Lower leg skin (tissue), 4 donors: ENCODE results near the gene ANKUB1. TPM values are rescaled to one million over a fixed set of nuclear protein-coding genes. Genes with fewer than 3 reads are reported as not detected.

ENCODE experiments used
- DNase-seq, 2 donors: peaks; one replicate each; pipeline ENCODE4 v3.0.0-alpha.2; 2019; ENCODE audit warnings: low spot score in 2 of 2
- H3K4me3 ChIP-seq: fragments of 200-600 bp; sonication (generic); 2 replicates; pipeline ENCODE4 v1.5.1; 2017; ENCODE audit warnings: mild to moderate bottlenecking, low read depth; ENCODE audit not compliant: poor library complexity, severe bottlenecking
- POLR2A ChIP-seq, 2 donors: fragments of 450-650 bp; IDR thresholded peaks; one replicate each; pipeline ENCODE4 v1.6.1; 2016 to 2017; ENCODE audit warnings: antibody characterized with exemption in 2 of 2, mild to moderate bottlenecking in 1 of 2, moderate library complexity in 1 of 2
- WGBS, 2 donors: methylation state at CpG; one replicate each; pipeline ENCODE4 v1.1.5; 2018; 5-methylcytosine and 5-hydroxymethylcytosine counted together
- intact Hi-C: fragments of 100-400 bp; cut with DNase I; formaldehyde crosslinking; loops from one replicate; pipeline ENCODE4 v1.15.0; 2023; ENCODE audit warnings: low total_unique reads
- total RNA-seq, 4 donors: library from RNA; depleted of rRNA; stranded (reverse); fragments of >200 nt; gene quantifications; one replicate each; pipeline ENCODE4 v1.1.0, GENCODE V29; 2016
- TF ChIP-seq, protein P1 (sequence below), 3 donors: fragments of 450-650 bp; IDR thresholded peaks; one replicate each; pipeline ENCODE4 v1.5.1; 2016; ENCODE audit warnings: antibody characterized with exemption in 3 of 3, mild to moderate bottlenecking in 3 of 3, moderate library complexity in 2 of 3

ANKUB1 gene
- total RNA-seq, 4 donors from 2014 or later: not detected

DNA sequence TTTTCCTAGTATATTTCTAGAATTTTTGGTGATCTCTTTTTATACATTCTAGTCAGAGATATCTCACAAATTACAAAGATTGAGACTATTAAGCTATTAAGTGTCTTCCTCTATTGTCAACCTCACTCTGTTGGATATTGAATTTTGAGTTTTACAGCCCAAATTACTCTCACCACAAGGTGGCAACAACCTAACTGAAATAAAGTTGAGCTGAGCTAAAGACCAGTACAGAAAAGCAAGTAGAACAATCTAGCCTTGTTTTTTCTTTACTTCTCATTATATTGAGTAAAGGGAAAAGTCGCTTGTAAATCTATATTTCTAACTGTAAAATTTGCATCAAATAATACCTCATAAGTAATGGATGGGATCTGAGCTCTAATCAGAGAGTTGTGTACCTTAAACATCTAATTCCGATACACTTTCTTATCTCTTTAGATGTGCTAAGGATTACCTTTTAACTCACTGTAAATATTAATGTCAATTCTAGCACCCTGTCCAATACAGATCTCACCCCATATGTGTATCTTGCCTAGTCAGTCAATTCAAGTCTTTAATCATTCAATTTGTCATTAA, 26.5 kb downstream of the ANKUB1 start:
- intact Hi-C loops: no loop called here
- DNase-seq: no peak
- WGBS, 2 donors: 62 to 70% methylated on average over 2 of the region's 2 CpGs
- H3K4me3 ChIP-seq: no peak overlapping the region
- TF ChIP-seq, protein P1, sequence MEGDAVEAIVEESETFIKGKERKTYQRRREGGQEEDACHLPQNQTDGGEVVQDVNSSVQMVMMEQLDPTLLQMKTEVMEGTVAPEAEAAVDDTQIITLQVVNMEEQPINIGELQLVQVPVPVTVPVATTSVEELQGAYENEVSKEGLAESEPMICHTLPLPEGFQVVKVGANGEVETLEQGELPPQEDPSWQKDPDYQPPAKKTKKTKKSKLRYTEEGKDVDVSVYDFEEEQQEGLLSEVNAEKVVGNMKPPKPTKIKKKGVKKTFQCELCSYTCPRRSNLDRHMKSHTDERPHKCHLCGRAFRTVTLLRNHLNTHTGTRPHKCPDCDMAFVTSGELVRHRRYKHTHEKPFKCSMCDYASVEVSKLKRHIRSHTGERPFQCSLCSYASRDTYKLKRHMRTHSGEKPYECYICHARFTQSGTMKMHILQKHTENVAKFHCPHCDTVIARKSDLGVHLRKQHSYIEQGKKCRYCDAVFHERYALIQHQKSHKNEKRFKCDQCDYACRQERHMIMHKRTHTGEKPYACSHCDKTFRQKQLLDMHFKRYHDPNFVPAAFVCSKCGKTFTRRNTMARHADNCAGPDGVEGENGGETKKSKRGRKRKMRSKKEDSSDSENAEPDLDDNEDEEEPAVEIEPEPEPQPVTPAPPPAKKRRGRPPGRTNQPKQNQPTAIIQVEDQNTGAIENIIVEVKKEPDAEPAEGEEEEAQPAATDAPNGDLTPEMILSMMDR (IDR thresholded peaks at IDR 0.05): no peak
- TF ChIP-seq POLR2A (IDR thresholded peaks at IDR 0.05): no peak

GRCh38 chr3:149764302-149764701, 28.1 kb downstream of the ANKUB1 start:
- DNase-seq: no peak
- TF ChIP-seq, protein P1 (IDR thresholded peaks at IDR 0.05): no peak
- no peak for TF ChIP-seq POLR2A (IDR thresholded peaks at IDR 0.05)
- intact Hi-C loops: no loop called here
- 72 to 76% methylated on average over 1 of the region's 1 CpG for WGBS, 2 donors
- no peak overlapping the region for H3K4me3 ChIP-seq

DNA sequence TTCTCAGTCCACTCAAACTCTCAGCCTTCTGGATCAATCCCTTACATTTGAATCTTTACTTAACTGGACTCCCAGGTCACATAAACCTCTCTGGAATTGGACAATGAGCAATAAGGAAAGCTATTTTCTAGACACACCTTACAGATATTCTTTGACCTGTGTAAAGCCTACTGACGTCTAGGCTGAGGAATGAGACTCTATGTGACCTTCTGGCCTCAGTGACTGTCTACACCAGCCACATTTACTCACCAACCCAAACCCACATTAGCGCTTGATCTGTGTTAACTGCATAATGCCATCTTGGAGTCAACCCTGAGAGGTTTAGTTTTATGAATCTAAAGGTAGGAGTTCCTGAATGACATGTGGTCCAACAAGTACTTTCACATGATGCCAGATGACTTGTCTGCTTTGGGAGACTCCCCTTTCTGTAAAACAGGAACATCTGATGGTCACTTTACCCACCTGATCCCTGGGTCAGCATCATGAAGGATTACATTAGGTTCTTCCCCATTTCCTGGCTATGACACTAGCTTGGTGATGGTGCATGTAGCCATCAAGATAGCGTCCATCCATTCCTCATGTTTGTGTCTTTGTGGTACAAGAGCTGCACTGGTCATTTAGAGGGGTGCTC, 28.7 kb downstream of the ANKUB1 start:
- 70 to 87% methylated on average over 3 of the region's 3 CpGs for WGBS, 2 donors
- no peak for DNase-seq
- intact Hi-C loops: no loop called here
- H3K4me3 ChIP-seq: no peak overlapping the region
- no peak for TF ChIP-seq POLR2A (IDR thresholded peaks at IDR 0.05)
- TF ChIP-seq, protein P1 (IDR thresholded peaks at IDR 0.05): no peak

- no peak for DNase-seq
- H3K4me3 ChIP-seq: no peak overlapping the region
- intact Hi-C loops: no loop called here
- TF ChIP-seq POLR2A (IDR thresholded peaks at IDR 0.05): no peak
- TF ChIP-seq, protein P1 (IDR thresholded peaks at IDR 0.05): no peak
Observed at GRCh38 chr3:149753717-149754116, 38.6 kb downstream of the ANKUB1 start.

DNA sequence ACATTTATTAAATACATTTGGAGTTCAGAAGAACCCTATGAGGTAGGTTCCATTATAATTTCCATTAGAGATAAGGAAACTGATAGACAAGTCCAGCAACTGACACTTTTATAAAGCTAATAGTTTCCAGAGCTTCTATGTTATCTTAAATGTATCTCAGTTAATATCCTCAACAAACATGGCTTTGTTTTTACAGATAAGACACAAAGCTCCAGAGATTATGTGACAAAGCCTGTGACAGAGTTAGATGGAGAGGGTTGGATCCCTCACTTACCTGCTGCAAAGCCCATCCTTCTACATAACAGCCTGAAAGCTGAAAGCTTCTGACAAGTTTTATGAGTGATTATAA, 39.6 kb downstream of the ANKUB1 start:
- no peak overlapping the region for H3K4me3 ChIP-seq
- DNase-seq: no peak
- TF ChIP-seq, protein P1 (IDR thresholded peaks at IDR 0.05): no peak
- TF ChIP-seq POLR2A (IDR thresholded peaks at IDR 0.05): no peak
- intact Hi-C loops: no loop called here
